ENCODE data around the gene CNIH4. TPM values are rescaled to one million over a fixed set of nuclear protein-coding genes. Genes with fewer than 3 reads are reported as not detected.

The CNIH4 gene
- total and polyA plus RNA-seq, 10 of the 15 experiments (the other 5 are each of a cell fraction or from before 2014, with no cell fraction given) = 23.2 to 173 (median 51.4) TPM

GRCh38 chr1:224333939-224334786 is 22.5 kb upstream of the CNIH4 start (continued):
- TF ChIP-seq PKNOX1 (IDR thresholded peaks at IDR 0.05) (peak; percentile 81), YBX1 (IDR thresholded peaks at IDR 0.05) (no peak), BRCA1 (IDR thresholded peaks at IDR 0.05; ENCODE audit: low read depth, low read length) (no peak), KLF5 (IDR thresholded peaks at IDR 0.05; ENCODE audit: partially characterized antibody) (no peak), ZZZ3 (IDR thresholded peaks at IDR 0.05; ENCODE audit: control insufficient read depth, insufficient read length, low read depth) (no peak), REST (IDR thresholded peaks at IDR 0.05; ENCODE audit: low read depth, low read length) (no peak), RUNX3 (IDR thresholded peaks at IDR 0.05; ENCODE audit: low read length) (peak; percentile 62; the same call in 1 of the 2 replicates), MTA3 (IDR thresholded peaks at IDR 0.05; ENCODE audit: borderline replicate concordance, low read length) (no peak), SUZ12 (IDR thresholded peaks at IDR 0.05; ENCODE audit: unreplicated experiment) (no peak), BCL11A (IDR thresholded peaks at IDR 0.05; ENCODE audit: low read depth, low read length) (peak; percentile 52; the same call in 1 of the 2 replicates), SMARCA5 (IDR thresholded peaks at IDR 0.05) (no peak), SKIL (IDR thresholded peaks at IDR 0.05; ENCODE audit: low read depth, poor library complexity, severe bottlenecking) (no peak), EZH2 (IDR thresholded peaks at IDR 0.05; ENCODE audit: borderline replicate concordance, control insufficient read depth, low read depth, low read length) (no peak), CREB1 (IDR thresholded peaks at IDR 0.05; ENCODE audit: low read depth) (no peak), MEF2B (IDR thresholded peaks at IDR 0.05; ENCODE audit: partially characterized antibody, poor library complexity, severe bottlenecking) (peak; percentile 54), ATF7 (IDR thresholded peaks at IDR 0.05; ENCODE audit: low read depth) (peak; percentile 40; the same call in 1 of the 2 replicates)
- TF ChIP-seq, protein P1, sequence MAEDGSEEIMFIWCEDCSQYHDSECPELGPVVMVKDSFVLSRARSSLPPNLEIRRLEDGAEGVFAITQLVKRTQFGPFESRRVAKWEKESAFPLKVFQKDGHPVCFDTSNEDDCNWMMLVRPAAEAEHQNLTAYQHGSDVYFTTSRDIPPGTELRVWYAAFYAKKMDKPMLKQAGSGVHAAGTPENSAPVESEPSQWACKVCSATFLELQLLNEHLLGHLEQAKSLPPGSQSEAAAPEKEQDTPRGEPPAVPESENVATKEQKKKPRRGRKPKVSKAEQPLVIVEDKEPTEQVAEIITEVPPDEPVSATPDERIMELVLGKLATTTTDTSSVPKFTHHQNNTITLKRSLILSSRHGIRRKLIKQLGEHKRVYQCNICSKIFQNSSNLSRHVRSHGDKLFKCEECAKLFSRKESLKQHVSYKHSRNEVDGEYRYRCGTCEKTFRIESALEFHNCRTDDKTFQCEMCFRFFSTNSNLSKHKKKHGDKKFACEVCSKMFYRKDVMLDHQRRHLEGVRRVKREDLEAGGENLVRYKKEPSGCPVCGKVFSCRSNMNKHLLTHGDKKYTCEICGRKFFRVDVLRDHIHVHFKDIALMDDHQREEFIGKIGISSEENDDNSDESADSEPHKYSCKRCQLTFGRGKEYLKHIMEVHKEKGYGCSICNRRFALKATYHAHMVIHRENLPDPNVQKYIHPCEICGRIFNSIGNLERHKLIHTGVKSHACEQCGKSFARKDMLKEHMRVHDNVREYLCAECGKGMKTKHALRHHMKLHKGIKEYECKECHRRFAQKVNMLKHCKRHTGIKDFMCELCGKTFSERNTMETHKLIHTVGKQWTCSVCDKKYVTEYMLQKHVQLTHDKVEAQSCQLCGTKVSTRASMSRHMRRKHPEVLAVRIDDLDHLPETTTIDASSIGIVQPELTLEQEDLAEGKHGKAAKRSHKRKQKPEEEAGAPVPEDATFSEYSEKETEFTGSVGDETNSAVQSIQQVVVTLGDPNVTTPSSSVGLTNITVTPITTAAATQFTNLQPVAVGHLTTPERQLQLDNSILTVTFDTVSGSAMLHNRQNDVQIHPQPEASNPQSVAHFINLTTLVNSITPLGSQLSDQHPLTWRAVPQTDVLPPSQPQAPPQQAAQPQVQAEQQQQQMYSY (CRISPR knock-in tag; IDR thresholded peaks at IDR 0.05) = no peak
- TF ChIP-seq, protein P2, sequence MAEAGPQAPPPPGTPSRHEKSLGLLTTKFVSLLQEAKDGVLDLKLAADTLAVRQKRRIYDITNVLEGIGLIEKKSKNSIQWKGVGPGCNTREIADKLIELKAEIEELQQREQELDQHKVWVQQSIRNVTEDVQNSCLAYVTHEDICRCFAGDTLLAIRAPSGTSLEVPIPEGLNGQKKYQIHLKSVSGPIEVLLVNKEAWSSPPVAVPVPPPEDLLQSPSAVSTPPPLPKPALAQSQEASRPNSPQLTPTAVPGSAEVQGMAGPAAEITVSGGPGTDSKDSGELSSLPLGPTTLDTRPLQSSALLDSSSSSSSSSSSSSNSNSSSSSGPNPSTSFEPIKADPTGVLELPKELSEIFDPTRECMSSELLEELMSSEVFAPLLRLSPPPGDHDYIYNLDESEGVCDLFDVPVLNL (IDR thresholded peaks at IDR 0.05; ENCODE audit: low read depth, low read length) = no peak
